Esophagus mucosa (tissue), 1 donor: Measurements from ENCODE around the gene CABP1. TPM values are rescaled to one million over a fixed set of nuclear protein-coding genes. Genes with fewer than 3 reads are reported as not detected.

Experiments used
- ATAC-seq: fragments of 200-7000 bp; cut with Tn5 transposase; one replicate; pipeline ENCODE4 v1.9.1; 2020
- total RNA-seq: library from RNA; stranded (reverse); gene quantifications from one replicate; pipeline ENCODE4 v1.2.4, GENCODE V29; 2023
- donor health status: DM: yes; HTN: yes; CAD: no.

The CABP1 gene
- total RNA-seq, 1 donor from 2014 or later = 0.16 TPM

DNA sequence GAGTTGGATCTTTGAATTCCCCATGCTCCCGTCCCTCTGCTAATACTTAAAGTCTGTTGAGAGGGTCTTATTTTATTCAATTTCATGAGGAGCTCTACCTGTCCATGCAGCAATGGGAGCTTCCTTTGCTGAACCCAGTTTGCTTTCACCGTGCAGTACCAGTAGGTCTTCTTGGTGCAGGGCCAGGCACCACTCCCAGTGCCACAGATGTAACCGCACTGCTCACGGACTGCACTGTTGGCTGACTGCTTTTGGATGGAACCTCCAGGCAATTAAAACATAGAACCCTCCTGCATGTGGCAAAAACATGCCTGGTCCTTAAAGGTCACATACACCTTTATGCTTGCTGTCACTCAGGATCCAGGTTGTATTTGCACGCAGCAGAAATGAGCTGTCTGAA is 9.3 kb upstream of the CABP1 start:
- ATAC-seq = no peak

DNA sequence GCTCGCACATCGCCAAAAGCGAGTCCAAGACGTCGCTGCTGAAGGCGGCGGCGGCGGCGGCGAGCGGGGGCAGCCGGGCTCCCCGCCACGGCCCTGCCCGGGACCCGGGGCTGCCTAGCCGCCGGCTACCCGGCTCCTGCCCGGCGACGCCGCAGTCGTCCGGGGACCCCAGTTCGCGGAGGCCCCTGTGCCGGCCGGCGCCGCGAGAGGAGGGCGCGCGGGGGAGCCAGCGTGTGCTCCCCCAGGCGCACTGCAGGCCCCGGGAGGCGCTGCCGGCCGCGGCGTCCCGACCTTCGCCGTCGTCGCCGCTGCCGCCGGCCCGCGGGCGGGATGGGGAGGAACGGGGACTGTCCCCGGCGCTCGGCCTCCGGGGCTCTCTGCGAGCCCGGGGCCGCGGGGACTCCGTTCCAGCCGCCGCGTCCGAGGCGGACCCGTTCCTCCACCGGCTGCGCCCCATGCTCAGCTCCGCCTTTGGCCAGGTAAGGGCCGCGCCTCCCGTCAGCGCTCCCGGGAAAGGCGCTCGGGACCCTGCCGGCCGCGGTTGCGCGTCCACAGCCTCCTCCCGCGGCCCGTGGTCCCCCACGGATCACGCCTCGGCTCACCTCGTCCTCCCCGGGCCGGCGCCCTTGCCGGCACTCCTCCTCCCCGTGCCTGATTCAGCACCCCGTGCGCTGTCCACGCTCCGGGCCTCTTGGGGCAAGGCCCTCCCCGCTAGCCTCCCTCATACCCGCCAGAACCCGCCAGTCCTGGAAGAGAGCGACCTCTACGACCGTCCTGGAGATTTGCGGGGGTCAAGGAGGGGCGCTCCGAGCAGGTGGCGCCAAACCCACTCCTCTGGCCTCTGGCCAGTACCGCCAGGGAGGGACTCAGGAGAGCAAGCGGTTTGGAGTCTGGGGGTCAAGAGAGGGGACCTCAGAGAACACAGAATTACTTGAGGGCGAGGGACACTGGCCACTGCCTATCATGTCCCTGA is 721 bp downstream of the CABP1 start:
- ATAC-seq = peak; percentile 79

DNA sequence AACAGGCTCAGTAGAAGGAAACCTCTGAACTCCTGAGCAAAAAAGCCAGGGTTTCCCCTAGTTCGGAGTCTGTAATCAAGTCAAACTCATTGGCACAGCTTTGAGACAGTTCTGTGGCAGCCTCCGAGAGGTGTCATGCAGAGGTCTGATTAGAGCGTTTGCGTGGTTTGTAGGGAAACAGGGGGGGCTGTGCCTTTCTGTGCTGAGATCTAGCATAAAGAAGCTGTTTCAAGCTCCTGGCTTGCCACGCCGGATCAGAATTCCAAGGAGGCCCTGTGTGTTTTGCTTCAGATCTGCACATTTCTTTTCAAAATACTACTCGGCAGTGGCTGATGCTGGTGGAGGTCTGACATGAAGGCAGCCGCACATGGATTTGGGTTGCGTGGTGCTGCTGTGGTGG is 1.7 kb downstream of the CABP1 start:
- ATAC-seq = no peak

DNA sequence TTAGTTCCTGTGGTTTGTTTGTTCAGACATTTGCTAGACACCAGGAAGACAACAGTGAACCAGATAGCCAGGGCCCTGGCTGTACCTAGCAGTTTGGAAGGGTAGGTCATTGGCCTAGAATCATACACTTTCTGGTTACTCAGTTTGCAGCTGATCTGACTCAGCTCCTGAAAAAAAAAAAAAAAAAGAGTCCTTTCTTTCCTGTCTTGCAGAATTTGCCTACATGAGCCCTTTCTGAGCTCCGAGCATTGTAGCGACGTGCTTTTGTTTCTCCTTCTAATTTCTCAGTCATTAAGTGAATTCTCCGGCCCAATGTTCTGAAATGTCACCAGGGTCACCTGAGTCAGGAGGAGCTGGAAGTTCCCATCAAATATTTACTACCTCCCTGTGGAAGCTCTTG is 2.4 kb downstream of the CABP1 start:
- ATAC-seq = no peak

DNA sequence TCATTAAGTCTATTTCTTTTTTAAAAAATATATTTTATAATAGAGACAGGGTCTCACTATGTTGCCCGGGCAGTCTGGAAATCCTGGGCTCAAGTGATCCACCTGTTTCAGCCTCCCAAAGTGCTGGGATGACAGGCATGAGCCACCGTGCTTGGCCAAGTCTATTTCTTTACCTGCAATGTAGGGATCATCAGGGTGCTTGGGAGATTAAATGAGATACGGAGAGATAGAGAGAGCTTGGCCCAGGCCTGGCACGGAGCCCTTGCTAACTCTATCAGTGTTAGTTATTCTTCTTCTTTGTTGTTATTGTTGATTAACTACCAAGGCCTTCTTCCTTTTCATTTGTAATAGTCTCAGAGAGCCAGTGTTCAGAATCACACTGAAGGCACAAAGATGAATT is 3.1 kb downstream of the CABP1 start:
- no peak for ATAC-seq

DNA sequence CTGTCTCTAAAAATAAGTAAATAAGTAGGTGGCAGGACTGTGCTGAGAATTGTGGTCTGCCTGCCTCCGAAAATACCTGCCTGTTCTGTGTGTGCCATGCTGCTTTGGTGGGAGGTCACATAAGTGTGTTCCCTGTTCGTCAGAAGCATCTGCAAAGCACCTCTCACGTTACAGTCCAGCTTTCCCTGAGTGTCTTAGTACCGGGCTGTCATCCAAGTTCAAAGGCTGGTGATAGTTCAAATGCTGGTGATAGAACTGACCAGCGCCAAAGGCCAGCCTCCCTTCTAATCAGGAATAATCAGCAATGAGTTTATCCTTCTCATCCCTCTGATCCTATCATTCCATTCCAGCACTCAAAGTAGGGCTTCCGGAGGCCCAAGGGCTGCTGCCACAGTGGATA is 5.6 kb downstream of the CABP1 start:
- no peak for ATAC-seq

DNA sequence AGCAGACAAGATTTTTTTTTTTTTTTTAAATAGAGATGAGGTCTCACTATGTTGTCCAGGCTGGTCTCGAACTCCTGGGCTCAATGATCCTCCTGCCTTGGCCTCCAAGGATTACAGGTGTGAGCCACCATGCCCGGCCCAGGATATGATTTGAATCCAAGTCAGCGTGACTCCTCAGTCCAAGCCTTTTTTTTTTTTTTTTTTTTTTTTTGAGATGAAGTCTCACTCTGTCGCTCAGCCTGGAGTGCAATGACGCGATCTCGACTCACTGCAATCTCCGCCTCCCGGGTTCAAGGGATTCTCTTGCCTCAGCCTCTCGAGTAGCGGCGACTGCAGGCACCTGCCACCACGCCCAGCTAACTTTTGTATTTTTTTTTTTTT is 6.9 kb downstream of the CABP1 start:
- ATAC-seq = no peak

DNA sequence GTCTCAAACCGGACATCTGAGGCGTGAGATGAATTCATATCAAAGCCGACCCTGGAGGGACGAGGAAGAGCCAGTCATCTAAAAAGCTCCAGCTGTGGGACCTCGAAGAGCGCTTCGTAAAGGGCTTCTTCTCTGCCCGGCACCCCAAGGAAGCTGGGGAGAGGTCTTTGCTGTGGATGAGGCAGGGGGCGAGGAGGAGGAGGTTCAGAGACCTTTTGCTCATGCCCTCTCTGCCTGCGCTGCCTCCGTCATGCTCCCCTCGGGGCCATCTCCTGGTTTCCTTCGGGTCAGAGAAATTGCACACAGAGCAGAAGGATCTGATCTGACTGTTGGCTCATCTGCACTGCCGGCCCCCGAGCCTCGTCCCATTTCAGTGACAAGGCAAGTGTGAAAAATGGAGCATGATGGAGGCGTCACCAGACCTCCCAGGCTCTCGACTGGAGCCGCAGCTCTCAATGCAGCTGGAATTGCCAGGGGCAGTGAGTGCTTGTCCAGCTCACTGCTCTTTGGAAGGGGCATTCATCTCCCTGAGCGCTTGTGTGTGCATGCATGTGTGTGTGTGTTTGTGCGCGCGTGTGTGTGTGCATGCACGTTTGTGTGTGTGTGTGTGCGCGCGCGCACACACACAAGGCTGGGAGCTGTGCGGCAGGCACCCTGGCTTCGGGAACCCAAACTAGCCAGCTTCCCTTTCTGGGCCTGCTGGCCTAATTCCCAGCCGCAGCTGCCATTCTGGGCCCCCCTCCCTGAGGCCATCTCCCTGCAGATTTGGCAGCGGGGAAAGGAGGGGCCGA is 9.2 kb downstream of the CABP1 start:
- ATAC-seq = no peak

DNA sequence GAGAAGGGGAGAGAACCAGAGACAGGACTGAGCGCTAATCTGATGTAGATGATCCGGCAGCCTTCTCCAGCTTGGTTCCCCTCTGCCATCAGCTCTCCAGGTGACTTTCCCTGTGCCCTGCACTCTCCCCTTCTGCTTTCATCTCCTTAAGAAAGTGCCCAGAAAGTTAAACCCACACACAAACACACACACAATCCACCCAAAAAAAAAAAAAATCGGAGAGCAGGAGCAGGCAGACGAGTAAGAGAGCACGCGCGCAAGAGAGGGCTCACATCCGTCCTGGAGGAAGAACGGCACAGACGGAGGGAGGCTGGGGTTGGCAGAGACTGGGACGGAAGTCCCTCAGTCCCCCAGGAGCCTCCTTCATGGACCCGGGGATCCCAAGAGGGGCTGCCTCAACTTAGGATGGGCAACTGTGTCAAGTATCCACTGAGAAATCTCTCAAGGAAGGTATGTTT is 9.8 kb downstream of the CABP1 start:
- no peak for ATAC-seq

DNA sequence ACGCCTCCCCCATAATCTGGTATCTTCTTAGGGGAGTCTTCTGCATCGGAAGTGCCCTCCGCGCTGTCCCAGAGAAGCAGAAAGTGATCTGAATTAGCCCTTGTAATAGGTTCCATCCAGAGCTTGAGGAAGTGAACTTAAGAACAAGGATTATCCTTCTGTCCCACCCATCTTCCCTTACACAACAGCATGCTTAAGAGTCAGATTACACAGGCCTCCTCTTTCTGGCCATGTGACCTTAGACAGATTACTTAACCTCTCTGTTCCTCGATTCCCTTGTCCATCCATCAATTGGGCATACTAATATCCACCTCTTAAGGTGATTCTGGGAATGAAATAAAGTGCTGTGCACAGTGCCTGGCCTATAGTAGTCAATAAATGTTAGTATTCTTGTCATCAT is 11.4 kb downstream of the CABP1 start:
- no peak for ATAC-seq

DNA sequence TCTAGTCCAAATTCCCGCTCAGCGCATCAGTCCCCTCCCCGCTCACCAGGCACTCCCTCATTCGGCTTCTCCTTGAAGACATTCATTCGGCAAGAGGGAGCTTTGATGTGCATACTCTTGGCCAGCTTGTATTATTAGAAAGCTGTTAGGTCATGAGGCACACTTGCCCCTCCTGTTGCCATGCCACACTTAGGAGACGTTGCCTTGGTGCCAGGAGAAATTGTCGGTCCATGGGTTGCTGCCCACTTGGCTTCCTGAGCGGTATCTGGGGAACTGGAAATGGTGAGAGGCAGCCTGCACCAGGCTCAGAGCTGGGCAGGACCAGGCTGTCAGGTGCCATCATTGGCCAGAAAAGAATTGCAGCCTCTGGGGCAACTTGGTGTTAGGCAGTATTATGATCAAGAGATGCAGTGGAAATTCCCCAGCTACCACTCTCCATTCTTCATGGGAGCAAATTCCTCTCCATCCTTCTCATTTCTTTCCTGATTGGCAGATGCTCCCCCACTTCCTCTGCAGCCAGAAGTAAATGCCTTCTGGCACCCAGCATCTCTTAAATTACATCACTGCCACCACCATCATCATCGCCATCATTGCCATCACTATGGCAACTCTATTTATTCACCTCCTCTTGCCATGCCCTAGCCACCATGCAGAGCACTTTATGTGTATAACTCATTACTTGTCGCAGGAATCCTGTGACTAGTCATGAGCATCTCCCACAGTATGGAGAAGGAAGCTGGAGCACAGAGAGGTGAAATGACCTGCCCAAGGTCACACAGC is 12.4 kb downstream of the CABP1 start:
- ATAC-seq = no peak

DNA sequence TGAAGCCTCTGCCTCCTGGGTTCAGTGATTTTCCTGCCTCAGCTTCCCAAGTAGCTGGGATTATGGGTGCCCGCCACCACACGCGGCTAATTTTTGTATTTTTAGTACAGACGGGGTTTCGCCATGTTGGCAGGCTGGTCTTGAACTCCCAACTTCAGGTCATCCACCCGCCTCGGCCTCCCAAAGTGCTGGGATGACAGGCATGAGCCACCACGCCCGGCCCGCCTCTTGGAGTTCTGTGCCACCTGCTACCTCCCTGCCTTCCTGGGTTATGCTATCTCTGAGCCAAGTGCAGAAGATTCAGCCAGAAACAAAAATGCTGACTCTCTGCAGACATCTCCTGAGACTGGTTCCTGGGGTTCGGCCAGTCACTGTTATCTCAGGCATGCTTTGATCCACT is 13.2 kb downstream of the CABP1 start:
- no peak for ATAC-seq

DNA sequence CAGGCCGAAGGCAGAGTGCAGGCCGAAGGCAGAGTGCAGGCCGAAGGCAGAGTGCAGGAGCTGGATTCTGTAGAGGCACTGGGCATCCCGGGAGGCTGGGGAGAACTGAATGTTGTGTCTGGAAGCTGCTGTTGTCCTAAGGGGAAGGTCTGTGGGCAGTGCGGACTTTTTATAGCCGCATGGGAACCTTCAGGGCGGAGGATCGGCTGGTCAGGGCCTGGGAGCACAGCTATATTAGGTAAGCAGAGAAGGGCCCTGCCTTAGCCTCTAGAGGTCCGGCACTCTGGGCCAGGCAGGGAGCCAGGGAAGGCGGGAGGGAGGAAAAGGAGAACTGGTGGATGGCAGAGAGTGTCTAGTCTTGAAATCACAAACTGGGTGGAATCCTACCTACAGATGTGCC is 14.2 kb downstream of the CABP1 start:
- no peak for ATAC-seq

DNA sequence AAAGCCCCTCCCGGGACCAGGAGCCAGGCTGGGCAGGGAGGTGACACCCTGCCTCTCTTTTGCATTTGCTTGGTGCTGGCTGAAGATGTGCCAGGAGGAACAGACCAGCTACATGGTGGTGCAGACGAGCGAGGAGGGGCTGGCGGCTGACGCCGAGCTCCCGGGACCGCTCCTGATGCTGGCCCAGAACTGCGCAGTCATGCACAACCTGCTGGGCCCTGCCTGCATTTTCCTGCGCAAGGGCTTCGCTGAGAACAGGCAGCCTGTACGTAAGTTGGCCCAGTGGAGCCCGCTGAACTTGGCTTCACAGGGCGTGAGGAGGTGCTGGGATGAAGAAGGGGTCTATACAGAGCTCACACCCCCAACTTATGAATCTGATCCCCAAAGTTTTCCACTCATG is 15.6 kb downstream of the CABP1 start:
- ATAC-seq = no peak

DNA sequence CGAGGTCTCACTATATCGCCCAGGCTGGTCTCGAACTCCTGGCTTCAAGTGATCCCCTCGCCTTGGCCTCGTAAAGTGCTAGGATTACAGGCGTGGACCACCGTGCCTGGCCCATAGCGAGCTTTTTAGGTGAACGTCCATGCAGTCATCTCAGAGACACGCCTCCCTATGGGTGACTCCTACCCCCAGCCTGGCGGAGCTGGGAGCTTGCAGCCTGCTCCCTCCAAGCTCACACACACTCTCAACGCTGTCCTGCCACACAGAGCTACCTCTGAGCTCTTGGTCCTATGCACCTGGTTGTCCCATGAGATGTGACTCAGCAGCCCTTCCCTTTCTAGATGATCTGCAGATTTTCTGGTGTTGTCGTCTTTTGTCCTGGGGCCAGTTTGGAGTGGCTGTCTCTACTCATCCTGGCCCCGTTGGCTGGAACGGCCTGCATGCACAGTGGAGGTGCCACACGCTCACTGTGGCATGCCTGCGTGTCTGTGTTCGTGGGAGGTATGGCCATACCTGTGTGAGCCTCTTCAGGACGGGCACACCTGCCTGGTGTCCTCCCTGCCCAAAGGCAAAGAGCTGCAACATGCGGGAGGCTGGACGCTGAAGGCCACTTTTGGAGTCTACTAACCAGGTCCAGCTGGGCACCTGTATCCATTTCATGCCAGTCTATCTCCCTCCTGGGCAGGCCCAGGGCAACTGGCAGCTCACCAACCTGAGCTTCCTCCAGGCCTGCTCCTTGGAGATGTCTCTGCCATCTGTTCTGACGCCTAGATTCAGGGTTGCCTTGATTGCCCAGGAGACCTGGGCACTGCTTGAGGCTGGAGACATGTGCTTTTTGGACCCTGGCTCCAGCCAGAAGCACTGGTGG is 18.1 kb downstream of the CABP1 start:
- peak; percentile 45 for ATAC-seq

DNA sequence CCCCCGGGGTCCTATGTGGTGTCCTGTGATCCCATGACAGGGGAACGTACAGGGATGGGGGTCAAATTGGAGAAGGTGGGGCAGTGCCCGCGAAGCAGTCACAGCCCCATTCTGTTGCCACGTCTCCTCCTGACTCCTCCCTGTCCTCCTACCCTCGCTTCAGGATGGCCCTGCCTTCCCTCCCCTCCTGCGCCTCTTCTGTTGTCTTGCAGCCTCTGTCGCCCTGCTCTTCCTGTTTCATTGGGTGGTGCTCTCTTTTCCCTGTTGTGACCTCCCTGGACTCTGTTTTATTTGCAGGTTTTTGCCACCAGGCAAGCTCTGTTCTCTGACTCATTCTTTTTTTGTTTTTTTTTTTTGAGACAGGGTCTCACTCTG is 18.7 kb downstream of the CABP1 start:
- no peak for ATAC-seq

DNA sequence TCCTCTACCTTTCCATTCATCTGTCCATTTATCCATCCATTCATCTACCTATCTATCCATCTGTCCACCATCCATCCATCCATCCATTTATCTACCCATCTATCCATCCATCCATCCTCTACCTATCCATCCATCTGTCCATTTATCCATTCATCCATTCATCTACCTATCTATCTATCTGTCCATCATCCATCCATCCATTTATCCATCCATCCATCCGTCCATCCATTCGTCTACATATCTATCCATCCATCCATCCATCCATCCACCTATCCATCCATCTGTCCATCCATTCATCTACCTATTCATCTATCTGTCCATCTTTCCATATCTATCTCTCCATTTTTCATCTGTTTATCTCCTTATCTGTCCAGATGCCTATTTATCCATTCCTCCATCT is 21.0 kb downstream of the CABP1 start:
- no peak for ATAC-seq

DNA sequence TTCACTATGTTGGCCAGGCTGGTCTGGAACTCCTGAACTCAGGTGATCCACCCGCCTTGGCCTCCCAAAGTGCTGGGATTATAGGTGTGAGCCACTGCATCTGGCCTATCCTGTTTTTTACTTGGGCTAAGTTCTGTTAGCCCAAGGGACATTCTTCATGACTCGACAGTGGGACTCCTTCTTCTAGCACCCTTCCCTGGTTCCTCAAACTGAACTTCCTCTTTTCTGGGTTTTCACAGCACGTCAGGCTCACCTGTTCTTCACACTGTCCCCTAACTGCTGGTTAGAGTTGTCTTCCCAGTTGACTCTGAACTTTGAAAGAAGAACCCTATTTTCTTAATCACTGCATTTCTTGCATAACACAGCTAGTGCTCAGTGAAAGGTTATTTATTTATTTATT is 22.5 kb downstream of the CABP1 start:
- no peak for ATAC-seq

DNA sequence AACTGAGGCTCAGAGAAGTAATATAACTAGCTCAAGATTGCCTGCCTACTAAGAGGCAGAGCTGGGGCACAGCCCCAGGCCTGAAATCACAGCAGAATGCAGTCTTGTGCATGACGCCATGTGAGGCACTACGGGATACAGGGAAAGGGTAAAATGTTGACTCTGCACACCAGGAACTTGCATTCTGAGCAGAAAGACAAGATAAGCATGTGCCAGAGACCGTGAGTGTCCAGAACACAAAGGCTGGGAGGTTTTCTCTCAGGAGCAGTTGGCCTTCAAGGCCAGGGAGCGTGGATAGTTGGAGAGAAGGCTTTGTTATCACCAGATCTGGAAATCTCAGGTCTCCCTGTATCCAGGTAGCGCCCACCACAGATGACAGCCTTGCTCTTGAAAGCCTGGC is 23.3 kb downstream of the CABP1 start:
- ATAC-seq = no peak

DNA sequence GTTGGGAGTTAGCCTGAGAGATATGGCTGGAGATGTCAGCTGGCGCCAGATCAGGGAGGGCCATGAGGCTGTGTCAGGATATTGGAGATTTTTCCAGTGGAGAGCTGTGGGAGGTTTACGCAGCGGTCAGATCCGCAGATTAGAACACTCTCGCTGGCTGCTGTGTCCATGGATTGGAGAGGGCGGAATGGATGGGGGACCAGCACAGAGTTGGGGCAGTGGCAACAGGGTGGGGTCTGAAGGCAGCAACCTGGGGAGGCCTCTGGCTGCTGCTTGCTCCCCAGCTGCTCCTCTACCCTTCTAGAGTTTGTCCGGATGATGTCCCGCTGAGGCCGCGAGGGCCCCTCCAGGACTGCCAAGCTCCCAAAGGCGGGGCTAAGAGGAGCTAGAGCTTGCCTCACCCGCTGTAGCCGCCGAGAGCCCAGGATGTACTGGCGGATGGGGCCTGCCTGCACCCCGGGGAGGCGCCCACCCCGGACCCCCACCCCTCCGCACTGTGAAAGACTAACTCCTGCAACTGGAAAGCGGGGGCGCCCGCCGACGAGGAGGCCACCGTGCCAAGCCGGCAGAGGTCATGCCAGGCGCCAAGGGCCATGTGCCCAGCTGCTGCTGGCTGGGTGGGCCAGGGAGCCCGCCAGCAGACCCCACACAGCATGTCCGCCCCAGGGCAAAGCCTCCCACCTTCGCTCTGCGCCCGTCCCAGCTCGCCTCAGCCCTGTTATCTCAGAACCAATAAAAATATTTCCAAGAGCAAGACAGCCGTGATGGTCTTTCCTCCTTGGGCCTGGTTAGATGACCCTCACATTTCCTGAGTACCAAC is 26.4 kb downstream of the CABP1 start:
- no peak for ATAC-seq
